Stimulated activated effector memory CD8-positive, alpha-beta T cell treated with anti-CD3 and anti-CD28 coated beads, Interleukin-12 subunit alpha, Interleukin-12 subunit beta, amount 100 ng/mL, for 72 hours (primary cell): ENCODE measurements around the gene RANBP6.

Experiments used
- ATAC-seq: fragments of 150-1000 bp; cut with Tn5 transposase; 2 replicates; pipeline ENCODE4 v1.10.0; 2021
- DNase-seq, 2 donors: peaks; one replicate each; pipeline ENCODE4 v3.0.0; 2021 to 2022; ENCODE audit warnings: low spot score in 2 of 2
- H3K27ac Mint-ChIP-seq: one replicate; pipeline ENCODE4 v1.8.0; 2022; ENCODE audit warnings: mild to moderate bottlenecking, mixed read lengths
- H3K36me3 Mint-ChIP-seq: one replicate; pipeline ENCODE4 v1.8.0; 2022; ENCODE audit warnings: mild to moderate bottlenecking, mixed read lengths
- H3K4me1 Mint-ChIP-seq: one replicate; pipeline ENCODE4 v1.8.0; 2022; ENCODE audit warnings: mixed read lengths
- H3K4me3 Mint-ChIP-seq: one replicate; pipeline ENCODE4 v1.8.0; 2022; ENCODE audit warnings: mild to moderate bottlenecking, mixed read lengths
- H3K9me3 Mint-ChIP-seq: one replicate; pipeline ENCODE4 v1.8.0; 2022; ENCODE audit warnings: mixed read lengths

RANBP6 gene

DNA sequence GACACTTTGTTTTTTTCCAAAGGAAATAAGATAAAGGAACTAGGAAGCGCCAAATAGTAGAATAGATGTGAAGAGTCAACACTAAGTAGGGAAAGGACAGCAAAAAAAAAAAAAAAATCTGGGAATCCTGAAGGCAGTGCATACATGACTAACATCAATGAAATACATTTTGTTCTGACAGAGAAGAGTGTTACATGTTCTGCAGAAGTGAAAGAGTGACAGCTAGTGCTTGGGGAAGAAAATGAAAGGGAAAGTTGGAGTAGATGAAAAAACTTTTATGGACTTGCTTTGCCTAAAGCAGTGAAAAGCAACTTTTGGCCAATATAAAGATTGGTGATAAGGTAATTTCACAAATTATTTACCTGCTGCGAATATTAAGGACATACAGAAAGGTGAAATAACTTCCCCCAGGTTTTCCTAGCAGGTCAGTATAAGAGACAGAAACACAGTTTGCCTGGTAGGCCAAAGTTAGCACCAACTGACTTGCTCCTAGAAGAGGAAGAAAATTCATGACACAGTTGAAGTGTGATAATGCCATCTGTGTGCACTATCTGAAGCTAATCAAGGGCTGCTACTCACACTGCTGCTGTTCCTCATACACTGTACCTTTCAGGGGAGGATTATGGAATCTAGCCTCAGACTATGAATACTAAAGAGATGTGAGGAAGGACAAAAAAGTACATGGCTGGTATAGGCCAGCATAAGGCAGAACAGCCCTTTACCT, 38.6 kb downstream of the RANBP6 start:
- peak overlapping the region; percentile 71 for H3K27ac Mint-ChIP-seq
- H3K4me3 Mint-ChIP-seq = no peak overlapping the region
- H3K9me3 Mint-ChIP-seq = peaks cover 4% of the 10 kb centered on the region
- peaks cover 33% of the 10 kb centered on the region for H3K4me1 Mint-ChIP-seq
- no peak for ATAC-seq
- DNase-seq = no peak
- H3K36me3 Mint-ChIP-seq = peaks cover 42% of the 10 kb centered on the region

DNA sequence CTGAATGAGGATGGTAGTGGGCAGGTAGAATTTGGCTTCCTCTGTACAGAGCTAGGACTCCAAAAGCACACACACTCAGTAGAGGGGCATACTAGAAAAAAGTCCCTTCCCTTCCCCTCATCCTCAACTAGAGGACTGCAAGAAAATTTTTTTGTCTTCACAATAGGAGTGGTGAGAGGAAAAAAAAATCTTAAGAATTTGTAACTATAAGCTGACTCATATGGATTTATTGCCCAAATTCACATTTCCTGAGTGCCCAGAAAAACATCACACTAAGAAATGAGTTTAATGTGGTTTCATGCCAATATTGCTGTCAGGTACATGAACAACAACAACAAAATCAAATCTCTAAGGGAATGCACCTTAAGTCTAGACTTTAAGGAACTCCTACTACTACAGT, 43.7 kb downstream of the RANBP6 start:
- no peak for ATAC-seq
- Mint-ChIP-seq H3K4me3 (no peak overlapping the region), H3K27ac (peak overlapping the region; percentile 11), H3K9me3 (peaks cover 4% of the 10 kb centered on the region), H3K4me1 (peaks cover 29% of the 10 kb centered on the region), H3K36me3 (peaks cover 85% of the 10 kb centered on the region)
- DNase-seq = no peak
